Measurements from ENCODE around the gene MND1. TPM values are rescaled to one million over a fixed set of nuclear protein-coding genes. Genes with fewer than 3 reads are reported as not detected.

The MND1 gene
- total RNA-seq, 3 donors from 2014 or later (not counting 1 experiment from before 2014, with no cell fraction given): 0.33 TPM; not detected in 2

DNA sequence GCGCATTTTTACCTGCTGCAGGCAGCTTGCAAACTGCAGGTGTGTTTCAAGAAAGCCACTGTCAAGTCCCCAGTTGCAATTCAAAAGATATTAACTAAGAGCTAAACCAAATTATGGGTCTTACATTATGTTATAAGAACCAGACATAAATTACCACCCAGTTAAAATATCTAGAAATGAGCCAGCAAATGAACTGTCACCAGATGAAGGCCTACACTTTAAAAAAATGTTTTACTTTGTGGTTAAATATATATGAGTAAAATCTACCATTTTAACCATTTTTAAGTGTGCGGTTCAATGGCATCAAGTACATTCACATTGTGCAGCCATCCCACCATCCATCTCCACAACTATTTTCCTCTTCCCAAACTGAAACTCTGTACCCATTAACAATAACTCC, 89.7 kb downstream of the MND1 start:
- Histone ChIP-seq H3K4me1 (ENCODE audit: control insufficient read depth, insufficient read depth, low read length) (peaks cover 37% of the 10 kb centered on the region), H3K27ac (ENCODE audit: low read length) (no peak overlapping the region), H3K36me3 (ENCODE audit: control insufficient read depth, insufficient read depth, low read length) (no peaks in the 10 kb centered on the region), H3K9me3 (ENCODE audit: control insufficient read depth, insufficient read depth, low read length) (peaks cover 6% of the 10 kb centered on the region), H3K27me3 (ENCODE audit: control insufficient read depth, insufficient read depth, low read length) (no peaks in the 10 kb centered on the region), H3K4me3 (ENCODE audit: low read length) (no peak overlapping the region)
- intact Hi-C loops (cut with micrococcal nuclease): no loop called here
- no peaks in the 10 kb centered on the region for H3K27me3 Mint-ChIP-seq (ENCODE audit: low read depth in 2 of 2)
- H3K4me3 Mint-ChIP-seq: no peak overlapping the region
- TF ChIP-seq, protein P1, sequence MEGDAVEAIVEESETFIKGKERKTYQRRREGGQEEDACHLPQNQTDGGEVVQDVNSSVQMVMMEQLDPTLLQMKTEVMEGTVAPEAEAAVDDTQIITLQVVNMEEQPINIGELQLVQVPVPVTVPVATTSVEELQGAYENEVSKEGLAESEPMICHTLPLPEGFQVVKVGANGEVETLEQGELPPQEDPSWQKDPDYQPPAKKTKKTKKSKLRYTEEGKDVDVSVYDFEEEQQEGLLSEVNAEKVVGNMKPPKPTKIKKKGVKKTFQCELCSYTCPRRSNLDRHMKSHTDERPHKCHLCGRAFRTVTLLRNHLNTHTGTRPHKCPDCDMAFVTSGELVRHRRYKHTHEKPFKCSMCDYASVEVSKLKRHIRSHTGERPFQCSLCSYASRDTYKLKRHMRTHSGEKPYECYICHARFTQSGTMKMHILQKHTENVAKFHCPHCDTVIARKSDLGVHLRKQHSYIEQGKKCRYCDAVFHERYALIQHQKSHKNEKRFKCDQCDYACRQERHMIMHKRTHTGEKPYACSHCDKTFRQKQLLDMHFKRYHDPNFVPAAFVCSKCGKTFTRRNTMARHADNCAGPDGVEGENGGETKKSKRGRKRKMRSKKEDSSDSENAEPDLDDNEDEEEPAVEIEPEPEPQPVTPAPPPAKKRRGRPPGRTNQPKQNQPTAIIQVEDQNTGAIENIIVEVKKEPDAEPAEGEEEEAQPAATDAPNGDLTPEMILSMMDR (IDR thresholded peaks at IDR 0.05): no peak
- WGBS (ENCODE audit: insufficient coverage): 60% methylated on average over 2 of the region's 2 CpGs
- ATAC-seq (no peak), DNase-seq (no peak)
- H3K36me3 Mint-ChIP-seq: peaks cover 6% of the 10 kb centered on the region
- H3K4me1 Mint-ChIP-seq: peaks cover 21 to 24% of the 10 kb centered on the region in 2 donors
- peaks cover 3 to 4% of the 10 kb centered on the region in 2 donors for H3K9me3 Mint-ChIP-seq
- peak overlapping the region; percentile 85 to 98 for H3K27ac Mint-ChIP-seq

DNA sequence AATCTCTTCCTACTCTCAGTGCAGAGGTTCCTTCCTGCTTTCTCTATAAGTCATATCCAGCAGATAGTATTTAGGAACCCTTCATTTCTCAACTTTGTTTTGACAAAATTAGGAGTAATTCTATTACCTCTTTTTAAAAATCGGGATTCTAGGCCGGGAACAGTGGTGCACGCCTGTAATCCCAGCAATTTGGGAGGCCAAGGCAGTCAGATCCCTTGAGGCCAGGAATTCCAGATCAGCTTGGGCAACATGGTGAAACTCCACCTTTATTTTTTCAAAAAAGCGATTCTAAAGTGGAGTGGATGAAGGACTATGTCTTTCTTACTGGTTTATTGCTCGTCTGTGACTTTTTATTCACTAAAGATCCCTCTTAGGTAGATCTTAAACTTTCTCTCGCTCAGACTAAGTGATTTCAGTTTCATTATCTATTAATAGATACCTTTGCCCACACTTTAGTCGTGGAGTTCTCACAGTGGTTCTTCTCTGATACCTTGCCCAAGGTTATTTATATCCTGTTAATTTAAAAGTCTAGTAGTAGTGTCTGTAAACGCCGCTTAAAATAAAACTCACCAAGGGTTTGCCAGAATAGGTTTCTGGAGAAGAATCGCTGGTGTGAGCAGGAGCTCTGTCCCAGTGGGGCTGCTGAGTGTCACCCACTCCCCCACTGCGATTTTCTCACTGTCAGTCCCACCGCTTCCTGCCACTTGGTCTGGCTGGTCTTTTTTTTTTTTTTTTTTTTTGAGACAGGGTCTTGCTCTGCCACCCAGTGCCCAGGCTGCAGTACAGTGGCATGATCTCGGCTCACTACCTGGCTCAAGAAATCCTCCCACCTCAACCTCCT, 94.6 kb downstream of the MND1 start:
- intact Hi-C loops (cut with micrococcal nuclease): loop anchor here (2.0 to 5.0 kb wide), 3 partner anchors 26 to 83 kb away; no protein-coding TSS in a partner anchor
- Histone ChIP-seq H3K36me3 (ENCODE audit: control insufficient read depth, insufficient read depth, low read length) (no peaks in the 10 kb centered on the region), H3K9me3 (ENCODE audit: control insufficient read depth, insufficient read depth, low read length) (no peaks in the 10 kb centered on the region), H3K4me1 (ENCODE audit: control insufficient read depth, insufficient read depth, low read length) (peaks cover 30% of the 10 kb centered on the region), H3K27me3 (ENCODE audit: control insufficient read depth, insufficient read depth, low read length) (no peaks in the 10 kb centered on the region), H3K27ac (ENCODE audit: low read length) (peak overlapping the region; percentile 98), H3K4me3 (ENCODE audit: low read length) (peak overlapping the region; percentile 51)
- Mint-ChIP-seq H3K27me3 (ENCODE audit: low read depth in 2 of 2) (no peaks in the 10 kb centered on the region), H3K36me3 (no peaks in the 10 kb centered on the region), H3K27ac (peak overlapping the region; percentile 90 to 92), H3K9me3 (no peaks in the 10 kb centered on the region), H3K4me3 (peak overlapping the region; percentile 89), H3K4me1 (peaks cover 19 to 20% of the 10 kb centered on the region in 2 donors)
- TF ChIP-seq, protein P1 (IDR thresholded peaks at IDR 0.05): no peak
- DNase-seq: peak; percentile 38 to 66
- ATAC-seq: peak; percentile 86 to 92 (median 87)
- 18% methylated on average over 12 of the region's 13 CpGs for WGBS (ENCODE audit: insufficient coverage)

DNA sequence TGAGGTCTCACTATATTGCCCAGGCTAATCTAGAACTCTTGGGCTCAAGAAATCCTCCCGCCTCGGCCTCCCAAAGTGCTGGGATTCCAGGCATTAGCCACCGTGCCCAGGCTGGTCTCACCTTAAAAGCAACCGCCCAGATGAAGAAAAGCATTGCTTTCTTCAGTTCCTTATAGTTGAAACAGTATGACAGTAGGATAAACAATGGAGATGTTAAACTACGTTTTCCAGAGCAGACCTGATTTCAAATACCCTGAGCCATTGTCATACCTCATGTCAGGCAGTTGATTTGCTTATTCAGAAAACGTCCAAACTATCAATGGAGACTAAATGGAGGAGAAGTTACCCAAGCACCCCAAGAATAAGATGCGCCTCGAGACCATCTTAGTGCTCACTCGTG, 95.3 kb downstream of the MND1 start:
- Mint-ChIP-seq H3K4me3 (peak overlapping the region; percentile 89), H3K27ac (peak overlapping the region; percentile 90 to 92), H3K4me1 (peaks cover 19 to 20% of the 10 kb centered on the region in 2 donors), H3K36me3 (no peaks in the 10 kb centered on the region), H3K27me3 (ENCODE audit: low read depth in 2 of 2) (no peaks in the 10 kb centered on the region), H3K9me3 (no peaks in the 10 kb centered on the region)
- peaks cover 28% of the 10 kb centered on the region for H3K4me1 ChIP-seq (ENCODE audit: control insufficient read depth, insufficient read depth, low read length)
- TF ChIP-seq, protein P1 (IDR thresholded peaks at IDR 0.05): no peak
- H3K9me3 ChIP-seq (ENCODE audit: control insufficient read depth, insufficient read depth, low read length): no peaks in the 10 kb centered on the region
- H3K4me3 ChIP-seq (ENCODE audit: low read length): no peak overlapping the region
- H3K27me3 ChIP-seq (ENCODE audit: control insufficient read depth, insufficient read depth, low read length): no peaks in the 10 kb centered on the region
- WGBS (ENCODE audit: insufficient coverage): 82% methylated on average over 9 of the region's 9 CpGs
- H3K36me3 ChIP-seq (ENCODE audit: control insufficient read depth, insufficient read depth, low read length): no peaks in the 10 kb centered on the region
- peak overlapping the region; percentile 98 for H3K27ac ChIP-seq (ENCODE audit: low read length)
- no peak for ATAC-seq
- DNase-seq: no peak
- intact Hi-C loops (cut with micrococcal nuclease): loop anchor here (2.0 to 5.0 kb wide), 3 partner anchors 25 to 82 kb away; no protein-coding TSS in a partner anchor

All from natural killer cell (primary cell).